T1000 (cell line): ENCODE results near the gene PHLDB2.

Experiments used
- DNase-seq: peaks from one replicate; lab custom pipeline; 2025; ENCODE audit warnings: mixed read lengths; lab: John Stamatoyannopoulos, UW

PHLDB2 gene

GRCh38 chr3:111882799-111883198, 23.7 kb downstream of the PHLDB2 start:
- no peak for DNase-seq

- no peak for DNase-seq
Measured at GRCh38 chr3:111884411-111885018, 25.4 kb downstream of the PHLDB2 start.

- DNase-seq: no peak
Measured at GRCh38 chr3:111885578-111885977, 26.5 kb downstream of the PHLDB2 start.

GRCh38 chr3:111890051-111890580, 31.1 kb downstream of the PHLDB2 start:
- DNase-seq: no peak

GRCh38 chr3:111892070-111892469, 33.0 kb downstream of the PHLDB2 start:
- no peak for DNase-seq

- DNase-seq: no peak
Measured at GRCh38 chr3:111895071-111895470, 36.0 kb downstream of the PHLDB2 start.

GRCh38 chr3:111899966-111900365, 40.9 kb downstream of the PHLDB2 start:
- no peak for DNase-seq

- no peak for DNase-seq
Measured at GRCh38 chr3:111901637-111902036, 42.6 kb downstream of the PHLDB2 start.

GRCh38 chr3:111902534-111902933, 43.5 kb downstream of the PHLDB2 start:
- DNase-seq: no peak

GRCh38 chr3:111903067-111903511, 44.0 kb downstream of the PHLDB2 start:
- DNase-seq: peak; percentile 7

GRCh38 chr3:111904376-111905241, 45.5 kb downstream of the PHLDB2 start:
- no peak for DNase-seq

- DNase-seq: no peak
Measured at GRCh38 chr3:111906656-111907055, 47.6 kb downstream of the PHLDB2 start.

GRCh38 chr3:111907151-111907550, 48.1 kb downstream of the PHLDB2 start:
- DNase-seq: no peak

- DNase-seq: no peak
Measured at GRCh38 chr3:111910806-111911205, 51.7 kb downstream of the PHLDB2 start.

GRCh38 chr3:111911446-111911845, 52.4 kb downstream of the PHLDB2 start:
- DNase-seq: no peak

- no peak for DNase-seq
Measured at GRCh38 chr3:111913163-111913763, 54.2 kb downstream of the PHLDB2 start.

GRCh38 chr3:111915905-111916304, 56.8 kb downstream of the PHLDB2 start:
- no peak for DNase-seq

- no peak for DNase-seq
Measured at GRCh38 chr3:111917300-111917699, 58.2 kb downstream of the PHLDB2 start.

- no peak for DNase-seq
Measured at GRCh38 chr3:111919370-111920065, 60.5 kb downstream of the PHLDB2 start.

- DNase-seq: no peak
Measured at GRCh38 chr3:111921181-111921580, 62.1 kb downstream of the PHLDB2 start.

GRCh38 chr3:111923095-111923771, 64.2 kb downstream of the PHLDB2 start:
- no peak for DNase-seq
